SIG-M5 treated with dmso at 0.1 percent for 504 hours (cell line): ENCODE measurements around the gene DPP8.
A peak's percentile ranks its signal among the peaks of the same experiment; 100 is the strongest.
"Not testable (repeated sequence)": the region's sequence is repeated elsewhere in the genome, so short reads cannot be mapped to it uniquely, and the experiment has no call there.

Experiments used
- DNase-seq: peaks from one replicate; lab custom pipeline; 2025; ENCODE audit not compliant: unreplicated experiment; lab: John Stamatoyannopoulos, UW

Gene DPP8

GRCh38 chr15:65405791-65406423 is 111.6 kb downstream of the DPP8 start:
- no peak for DNase-seq

- DNase-seq = no peak
Measured at GRCh38 chr15:65404186-65404872, 113.2 kb downstream of the DPP8 start.

DNA sequence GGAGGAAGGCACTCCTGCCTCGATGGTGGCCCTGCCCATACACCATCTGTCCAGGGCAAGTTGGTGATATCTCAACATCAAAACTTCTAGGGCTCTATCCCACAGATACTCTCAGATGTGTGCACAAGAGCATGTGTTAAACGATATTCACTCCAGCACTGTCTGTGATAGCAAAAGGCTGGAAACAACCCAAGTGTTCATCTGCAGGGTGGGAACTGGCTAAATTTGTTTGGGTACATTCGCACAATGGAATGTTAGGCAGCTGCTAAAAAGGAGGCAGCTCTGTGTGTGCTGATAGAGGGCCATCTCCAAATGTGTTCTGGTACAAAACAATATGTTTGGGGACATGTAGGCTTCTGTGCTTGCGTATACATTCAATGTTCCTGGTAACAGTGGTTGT is 114.5 kb downstream of the DPP8 start:
- DNase-seq = no peak

GRCh38 chr15:65401611-65402240 is 115.8 kb downstream of the DPP8 start:
- no peak for DNase-seq

DNA sequence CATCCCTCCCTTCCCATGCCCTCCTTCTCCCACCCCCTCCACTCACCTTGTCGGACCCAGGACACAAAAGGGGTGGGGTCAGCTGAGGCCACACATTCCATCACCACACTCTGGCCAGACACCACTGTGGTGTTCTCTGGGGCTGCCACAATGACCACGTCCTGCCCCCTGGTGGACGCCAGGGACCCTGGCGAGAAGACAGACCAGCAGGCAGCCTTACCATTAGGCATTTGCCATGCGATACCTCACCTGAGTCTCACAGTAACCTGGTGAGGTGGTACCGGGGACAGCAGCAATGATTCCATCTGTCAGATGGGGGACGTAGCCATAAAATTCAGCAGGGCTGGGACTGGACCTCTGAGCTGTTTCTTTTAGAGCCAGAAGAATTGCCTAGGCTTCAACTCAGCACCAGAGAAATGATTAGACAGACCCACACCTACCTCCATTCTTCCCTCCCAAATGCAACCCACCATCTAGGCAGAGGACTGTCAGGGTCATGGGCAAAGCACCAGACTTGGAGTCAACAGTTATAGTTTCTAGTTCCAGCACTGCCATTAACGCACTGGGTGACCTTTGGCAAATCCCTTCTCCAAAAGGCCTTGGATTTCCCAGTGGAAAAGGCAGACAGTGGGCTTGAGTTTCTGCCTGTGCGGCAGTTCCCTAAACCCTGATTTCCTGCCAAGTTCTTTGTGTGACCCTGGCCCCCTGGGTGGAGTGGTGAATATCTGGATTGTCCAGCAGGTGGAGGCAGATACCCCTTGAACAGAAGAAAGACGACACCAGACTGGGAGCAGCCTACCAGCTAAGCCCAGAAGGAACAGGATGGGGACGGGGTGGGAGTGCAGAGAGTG is 116.5 kb downstream of the DPP8 start:
- DNase-seq = peak; percentile 72

GRCh38 chr15:65399997-65400396 is 117.5 kb downstream of the DPP8 start:
- no peak for DNase-seq

DNA sequence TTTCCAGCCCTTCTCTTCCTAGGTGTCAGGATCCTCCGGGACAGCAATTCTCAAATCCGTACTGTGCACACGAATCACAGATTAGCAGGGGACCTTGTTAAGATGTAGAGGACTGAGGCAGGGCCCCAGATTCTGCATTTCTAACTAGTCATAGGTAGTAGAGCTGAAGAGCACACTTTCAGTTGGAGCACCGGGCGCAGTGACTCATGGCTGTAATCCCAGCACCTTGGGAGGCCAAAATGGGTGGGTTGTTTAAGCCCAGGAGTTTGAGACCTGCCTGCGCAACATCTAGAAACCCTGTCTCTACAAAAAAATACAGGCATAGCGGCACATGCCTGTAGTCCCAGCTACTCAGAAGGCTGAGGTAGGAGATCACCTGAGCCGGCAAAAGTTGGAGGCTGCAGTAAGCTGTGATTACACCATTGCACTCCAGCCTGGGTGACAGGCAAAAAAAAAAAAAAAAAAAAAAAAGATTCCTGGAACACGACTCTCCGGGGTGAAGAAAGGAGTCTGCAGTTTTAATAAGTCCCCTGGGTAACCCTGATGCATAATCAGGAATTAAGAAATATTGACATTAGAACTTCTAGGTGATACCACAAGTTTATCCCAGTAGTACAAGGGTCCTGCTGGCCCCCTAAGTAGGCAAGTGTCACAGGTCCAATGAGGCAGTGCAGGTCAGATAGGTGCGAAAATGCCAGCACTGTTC is 118.3 kb downstream of the DPP8 start:
- DNase-seq = no peak

- not testable (repeated sequence) for DNase-seq
Measured at GRCh38 chr15:65398486-65398885, 119.0 kb downstream of the DPP8 start.

DNA sequence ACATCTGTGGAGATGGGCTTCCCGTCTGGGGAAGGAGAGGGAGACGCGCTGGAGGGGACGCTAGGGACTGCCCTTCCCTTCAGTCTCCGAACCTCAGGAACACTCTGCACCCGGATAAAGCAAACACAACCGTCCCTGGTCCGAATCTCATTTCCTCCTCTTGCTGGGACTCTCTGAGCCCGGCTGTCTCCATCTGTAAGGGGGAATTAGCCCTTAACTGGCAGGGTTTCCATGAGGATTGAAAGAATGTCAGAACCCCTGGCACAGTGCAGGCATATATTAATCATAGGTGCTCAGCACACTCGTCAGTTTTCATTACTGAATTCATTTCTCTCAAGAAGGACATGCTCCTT is 120.5 kb downstream of the DPP8 start:
- DNase-seq = no peak

- no peak for DNase-seq
Measured at GRCh38 chr15:65396283-65396964, 121.1 kb downstream of the DPP8 start.

DNA sequence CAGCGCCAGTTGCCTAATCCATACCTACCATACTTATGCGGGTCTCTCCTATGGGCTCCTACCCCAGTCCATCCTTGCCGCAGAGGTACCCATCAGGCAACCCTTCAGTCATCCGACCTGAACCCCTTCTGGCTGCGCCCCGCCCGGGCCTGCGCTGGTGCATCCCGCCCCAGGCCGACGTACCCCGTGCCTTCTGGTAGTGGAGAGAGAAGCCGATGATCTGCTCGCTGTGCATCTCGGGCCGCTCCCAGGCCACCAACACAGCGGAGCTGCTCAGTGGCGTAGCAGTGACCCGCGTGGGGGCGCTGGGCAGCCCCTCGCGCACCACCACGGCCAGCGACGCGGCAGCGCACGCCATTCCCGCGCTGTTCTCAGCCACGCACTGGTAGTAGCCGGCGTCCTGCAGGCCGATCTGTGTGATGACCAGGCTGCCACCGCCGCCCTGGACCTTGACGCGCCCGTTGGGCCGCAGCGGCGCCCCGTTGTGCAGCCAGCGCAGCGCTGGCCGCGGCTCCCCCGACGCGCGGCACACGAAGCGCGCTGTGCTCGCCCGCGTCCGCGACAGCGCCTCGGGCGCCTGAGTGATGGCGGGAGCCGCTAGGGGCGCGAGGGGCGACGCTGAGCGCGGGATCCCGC is 121.8 kb downstream of the DPP8 start:
- DNase-seq = no peak

DNA sequence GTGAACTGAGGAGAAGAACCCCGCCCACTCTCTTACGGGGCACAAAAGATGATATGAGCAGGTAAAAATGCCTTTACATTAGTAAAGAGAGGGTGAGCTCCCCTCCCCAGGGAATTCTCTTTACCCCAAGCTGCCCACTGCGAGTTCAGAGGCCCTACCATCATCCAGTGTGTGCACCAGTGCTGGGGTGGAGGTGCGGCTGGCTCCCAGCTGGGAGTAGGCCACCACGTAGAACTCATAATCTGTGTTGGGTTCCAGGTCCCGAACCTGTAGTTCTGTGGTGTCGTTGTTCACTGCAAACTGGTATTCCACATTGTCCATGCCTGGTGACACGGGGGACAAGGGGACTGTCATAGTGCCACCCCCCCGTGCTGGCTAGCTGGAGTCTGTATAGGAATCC is 122.6 kb downstream of the DPP8 start:
- no peak for DNase-seq

GRCh38 chr15:65394280-65394789 is 123.2 kb downstream of the DPP8 start:
- no peak for DNase-seq

GRCh38 chr15:65393557-65393956 is 123.9 kb downstream of the DPP8 start:
- DNase-seq = no peak

DNA sequence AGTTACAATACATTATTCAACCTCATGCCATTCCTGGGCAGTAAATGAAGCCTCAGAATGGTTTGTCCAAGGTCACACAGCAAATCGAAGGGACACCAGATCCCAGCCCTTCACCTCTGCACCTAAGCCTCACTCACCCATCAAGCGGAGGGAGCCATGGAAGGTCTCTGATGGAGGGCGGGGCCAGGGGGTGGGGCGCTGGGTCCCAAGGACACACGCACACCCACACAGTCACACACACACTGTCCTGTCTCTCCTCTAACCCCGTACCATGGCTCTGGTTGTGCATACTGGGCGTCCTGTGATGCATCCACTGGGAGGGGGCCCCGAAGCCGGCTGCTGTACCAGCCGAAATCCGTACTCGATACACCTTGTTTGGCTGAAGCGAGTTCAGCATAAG is 124.4 kb downstream of the DPP8 start:
- DNase-seq = no peak
